ENCODE data around the gene FAM228B.

DNA sequence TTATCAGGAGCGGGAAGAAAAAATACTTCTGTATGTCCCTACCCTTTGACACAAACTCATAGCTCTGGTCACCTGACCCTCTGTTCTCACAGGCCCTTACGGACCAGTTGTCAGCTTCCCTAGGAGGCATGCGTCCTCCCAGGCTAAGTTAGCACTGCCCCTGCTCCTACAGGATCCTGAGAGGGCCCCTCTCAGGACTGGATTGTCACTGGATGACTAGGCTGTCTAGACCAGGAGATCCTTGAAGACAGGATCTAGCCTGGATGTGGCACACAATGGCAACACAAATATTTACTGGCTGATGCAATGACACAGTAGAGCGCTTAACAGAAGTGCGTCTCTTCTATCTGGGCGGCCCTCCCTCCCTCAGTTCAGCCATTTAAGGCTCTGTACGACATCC is 59.2 kb downstream of the FAM228B start:
- TF ChIP-seq, protein P1, sequence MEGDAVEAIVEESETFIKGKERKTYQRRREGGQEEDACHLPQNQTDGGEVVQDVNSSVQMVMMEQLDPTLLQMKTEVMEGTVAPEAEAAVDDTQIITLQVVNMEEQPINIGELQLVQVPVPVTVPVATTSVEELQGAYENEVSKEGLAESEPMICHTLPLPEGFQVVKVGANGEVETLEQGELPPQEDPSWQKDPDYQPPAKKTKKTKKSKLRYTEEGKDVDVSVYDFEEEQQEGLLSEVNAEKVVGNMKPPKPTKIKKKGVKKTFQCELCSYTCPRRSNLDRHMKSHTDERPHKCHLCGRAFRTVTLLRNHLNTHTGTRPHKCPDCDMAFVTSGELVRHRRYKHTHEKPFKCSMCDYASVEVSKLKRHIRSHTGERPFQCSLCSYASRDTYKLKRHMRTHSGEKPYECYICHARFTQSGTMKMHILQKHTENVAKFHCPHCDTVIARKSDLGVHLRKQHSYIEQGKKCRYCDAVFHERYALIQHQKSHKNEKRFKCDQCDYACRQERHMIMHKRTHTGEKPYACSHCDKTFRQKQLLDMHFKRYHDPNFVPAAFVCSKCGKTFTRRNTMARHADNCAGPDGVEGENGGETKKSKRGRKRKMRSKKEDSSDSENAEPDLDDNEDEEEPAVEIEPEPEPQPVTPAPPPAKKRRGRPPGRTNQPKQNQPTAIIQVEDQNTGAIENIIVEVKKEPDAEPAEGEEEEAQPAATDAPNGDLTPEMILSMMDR (IDR thresholded peaks at IDR 0.05; ENCODE audit: insufficient read depth, low read length): no peak
- TF ChIP-seq, protein P2, sequence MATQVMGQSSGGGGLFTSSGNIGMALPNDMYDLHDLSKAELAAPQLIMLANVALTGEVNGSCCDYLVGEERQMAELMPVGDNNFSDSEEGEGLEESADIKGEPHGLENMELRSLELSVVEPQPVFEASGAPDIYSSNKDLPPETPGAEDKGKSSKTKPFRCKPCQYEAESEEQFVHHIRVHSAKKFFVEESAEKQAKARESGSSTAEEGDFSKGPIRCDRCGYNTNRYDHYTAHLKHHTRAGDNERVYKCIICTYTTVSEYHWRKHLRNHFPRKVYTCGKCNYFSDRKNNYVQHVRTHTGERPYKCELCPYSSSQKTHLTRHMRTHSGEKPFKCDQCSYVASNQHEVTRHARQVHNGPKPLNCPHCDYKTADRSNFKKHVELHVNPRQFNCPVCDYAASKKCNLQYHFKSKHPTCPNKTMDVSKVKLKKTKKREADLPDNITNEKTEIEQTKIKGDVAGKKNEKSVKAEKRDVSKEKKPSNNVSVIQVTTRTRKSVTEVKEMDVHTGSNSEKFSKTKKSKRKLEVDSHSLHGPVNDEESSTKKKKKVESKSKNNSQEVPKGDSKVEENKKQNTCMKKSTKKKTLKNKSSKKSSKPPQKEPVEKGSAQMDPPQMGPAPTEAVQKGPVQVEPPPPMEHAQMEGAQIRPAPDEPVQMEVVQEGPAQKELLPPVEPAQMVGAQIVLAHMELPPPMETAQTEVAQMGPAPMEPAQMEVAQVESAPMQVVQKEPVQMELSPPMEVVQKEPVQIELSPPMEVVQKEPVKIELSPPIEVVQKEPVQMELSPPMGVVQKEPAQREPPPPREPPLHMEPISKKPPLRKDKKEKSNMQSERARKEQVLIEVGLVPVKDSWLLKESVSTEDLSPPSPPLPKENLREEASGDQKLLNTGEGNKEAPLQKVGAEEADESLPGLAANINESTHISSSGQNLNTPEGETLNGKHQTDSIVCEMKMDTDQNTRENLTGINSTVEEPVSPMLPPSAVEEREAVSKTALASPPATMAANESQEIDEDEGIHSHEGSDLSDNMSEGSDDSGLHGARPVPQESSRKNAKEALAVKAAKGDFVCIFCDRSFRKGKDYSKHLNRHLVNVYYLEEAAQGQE (IDR thresholded peaks at IDR 0.05; ENCODE audit: insufficient replicate concordance, low read depth): no peak
- TF ChIP-seq POLR2AphosphoS5 (IDR thresholded peaks at IDR 0.05; ENCODE audit: low read depth) (no peak), SPI1 (IDR thresholded peaks at IDR 0.05; ENCODE audit: borderline replicate concordance, low read depth) (no peak)

Measured in HL-60 (cell line).